Measurements from ENCODE around the gene CMTM8.

GRCh38 chr3:32280262-32280910 is 41.9 kb downstream of the CMTM8 start:
- TF ChIP-seq CTCF (IDR thresholded peaks at IDR 0.05 in 2 of 3, conservative IDR thresholded peaks at IDR 0.05 in 1 of 3; ENCODE audit: control insufficient read depth in 2 of 3, extremely low read depth in 1 of 3, insufficient read depth in 1 of 3, low read depth in 3 of 3, low read length in 3 of 3) (no peak), RUNX3 (IDR thresholded peaks at IDR 0.05; ENCODE audit: low read length) (no peak), BHLHE40 (IDR thresholded peaks at IDR 0.05; ENCODE audit: borderline replicate concordance in 1 of 2, low read depth in 2 of 2, low read length in 1 of 2) (no peak), NFYA (IDR thresholded peaks at IDR 0.05; ENCODE audit: borderline replicate concordance, low read depth, low read length) (no peak), EP300 (IDR thresholded peaks at IDR 0.05; ENCODE audit: borderline replicate concordance in 1 of 2, control insufficient read depth in 1 of 2, low read depth in 2 of 2, low read length in 2 of 2) (no peak), NFYB (IDR thresholded peaks at IDR 0.05; ENCODE audit: insufficient read depth, low read depth, low read length) (0 out of 2 replicates have a peak, but pooled peaks have one; percentile 18), TCF7 (IDR thresholded peaks at IDR 0.05; ENCODE audit: borderline replicate concordance) (no peak), POLR2AphosphoS5 (IDR thresholded peaks at IDR 0.05; ENCODE audit: low read length) (no peak)
